ENCODE results near the gene FAAP100.

GRCh38 chr17:81503619-81504018 is 48.5 kb downstream of the FAAP100 start:
- no peak for TF ChIP-seq CTCF (IDR thresholded peaks at IDR 0.05)
- TF ChIP-seq POLR2AphosphoS5 (IDR thresholded peaks at IDR 0.05) = no peak
